HG03469 (cell line): ENCODE results near the gene MDM2.

Experiments used
- ATAC-seq: cut with Tn5 transposase; IDR thresholded peaks from one replicate; pipeline ENCODE4 v1.9.1; 2021; ENCODE audit warnings: mild to moderate bottlenecking, moderate library complexity, moderate number of reproducible peaks; ENCODE audit not compliant: unreplicated experiment

The MDM2 gene

DNA sequence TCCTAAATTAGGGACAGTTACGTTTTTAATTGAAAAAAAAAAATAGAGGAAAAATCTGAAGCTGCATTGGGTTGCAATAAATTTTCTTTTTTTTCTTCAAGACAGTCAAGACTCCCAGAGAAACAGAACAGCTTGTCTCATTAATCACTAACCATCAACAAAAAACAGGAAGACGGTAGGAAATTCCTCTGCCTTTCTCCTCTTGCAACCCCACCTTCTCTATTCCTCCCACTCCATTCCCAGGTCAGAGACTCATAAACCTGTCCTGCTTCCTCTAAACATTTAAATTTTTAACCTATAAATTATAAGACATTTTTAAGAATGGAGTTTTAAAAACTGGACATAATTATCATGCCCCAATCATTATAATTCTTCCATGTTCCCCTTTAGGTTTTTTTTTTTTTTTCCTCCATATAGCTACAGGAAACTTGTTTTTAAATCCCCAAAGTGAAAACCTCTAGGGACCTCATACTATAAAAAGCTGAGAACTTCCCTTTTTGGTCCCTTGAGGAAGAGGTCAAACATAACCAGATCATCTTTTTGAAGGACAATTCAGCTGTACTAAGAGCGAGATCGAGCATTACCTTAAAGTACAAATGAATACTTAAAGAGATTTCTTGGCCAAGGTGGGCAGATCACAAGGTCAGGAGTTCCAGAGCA lies 89.0 kb downstream of the MDM2 start:
- no peak for ATAC-seq

DNA sequence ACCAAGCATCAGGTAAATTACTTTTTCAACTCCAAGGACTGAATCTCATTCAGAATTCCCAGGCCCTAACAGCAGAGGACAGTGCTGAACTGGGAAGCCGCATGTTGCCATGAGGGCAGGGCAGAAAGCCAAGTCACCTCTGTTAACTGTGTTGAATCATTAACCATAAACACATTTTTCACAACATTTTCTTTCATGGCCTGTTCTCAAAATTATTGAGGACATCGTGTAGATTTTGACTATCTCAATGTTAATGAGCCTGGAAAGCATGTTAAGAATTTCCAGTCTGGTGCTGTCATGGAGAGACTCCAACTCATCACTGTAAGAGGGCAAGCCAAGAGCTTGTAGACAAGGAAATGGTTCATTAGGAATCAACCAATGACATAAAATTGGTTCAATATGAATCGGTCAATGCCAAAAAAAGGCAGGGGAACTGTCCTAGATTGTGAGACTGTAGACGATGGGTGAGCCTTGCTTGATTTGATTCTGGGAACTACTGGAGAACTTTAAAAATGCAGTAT lies 91.3 kb downstream of the MDM2 start:
- ATAC-seq, result no peak

DNA sequence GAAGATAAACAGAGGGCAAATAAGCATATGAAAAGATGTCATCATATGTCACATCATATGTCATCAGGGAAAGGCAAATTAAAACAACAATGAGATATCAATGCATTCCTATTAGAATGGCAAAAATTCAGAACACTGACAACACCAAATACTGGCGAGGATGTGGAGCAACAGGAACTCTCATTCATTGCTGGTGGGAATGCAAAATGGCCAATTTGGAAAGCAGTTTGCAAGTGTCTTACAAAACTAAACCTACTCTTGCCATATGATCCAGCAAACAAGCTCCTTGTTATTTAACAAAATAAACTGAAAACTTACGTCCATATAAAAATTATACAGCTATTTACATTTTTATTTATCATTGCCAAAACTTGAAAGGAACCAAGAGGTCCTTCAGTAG lies 92.3 kb downstream of the MDM2 start:
- no peak for ATAC-seq
